Measurements from ENCODE around the gene HSP90AB1.
A peak's percentile ranks its signal among the peaks of the same experiment; 100 is the strongest.

Gene HSP90AB1

DNA sequence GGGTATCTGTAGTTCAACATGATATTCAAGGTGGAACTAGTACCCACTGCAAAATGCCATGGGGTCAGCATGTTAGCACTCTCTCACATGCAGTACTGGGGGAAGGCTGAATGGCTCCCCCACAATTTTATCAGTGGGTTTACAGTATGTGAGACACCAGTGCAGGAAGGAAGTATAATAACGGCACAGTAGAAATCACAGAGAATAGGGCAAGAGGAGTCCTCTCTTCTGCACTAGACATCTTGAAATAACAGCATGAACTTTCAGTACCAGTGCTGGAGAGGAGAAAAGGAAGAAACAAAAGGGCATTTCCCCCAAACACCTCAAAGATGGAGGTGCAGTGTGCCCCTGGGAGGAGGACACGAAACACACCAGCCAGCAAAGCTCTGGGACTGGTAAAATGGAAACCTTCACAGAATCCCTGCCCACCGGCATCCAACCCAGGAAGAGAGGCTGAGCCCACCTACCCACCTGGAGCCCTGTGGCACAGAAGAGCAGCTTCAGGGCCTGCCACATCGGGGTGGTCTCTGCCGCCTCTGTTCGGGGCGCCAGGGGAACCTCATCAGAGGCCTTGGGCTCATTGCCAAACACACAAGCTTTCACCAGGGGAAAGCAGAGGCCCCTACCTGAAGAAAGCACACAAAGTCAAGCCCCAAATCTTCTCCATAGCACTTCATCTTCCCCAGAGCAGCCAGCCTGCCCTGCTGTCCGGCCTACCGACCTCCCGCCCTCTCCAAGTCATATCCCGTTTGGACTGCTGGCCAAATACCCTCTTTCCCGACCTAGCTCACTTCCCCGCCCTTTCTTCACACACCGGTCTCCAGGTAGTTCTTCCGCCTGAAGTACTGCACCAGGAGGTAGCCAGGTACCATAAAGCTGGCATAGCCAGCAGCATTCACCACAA is 9.2 kb downstream of the HSP90AB1 start:
- DNase-seq, result no peak

DNA sequence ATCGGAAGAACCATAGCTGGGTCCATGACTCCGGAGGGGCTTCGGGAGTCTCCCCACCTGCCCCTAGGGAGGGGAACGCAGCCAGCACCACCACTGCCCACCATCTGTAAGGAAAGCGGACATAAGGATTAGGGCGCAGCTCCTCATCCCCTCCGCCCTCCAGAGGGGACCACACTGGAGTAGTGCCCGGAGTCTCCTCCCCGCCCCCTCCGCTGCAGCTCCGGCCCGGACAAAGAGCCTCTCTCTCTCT is 9.8 kb downstream of the HSP90AB1 start:
- DNase-seq, result no peak

DNA sequence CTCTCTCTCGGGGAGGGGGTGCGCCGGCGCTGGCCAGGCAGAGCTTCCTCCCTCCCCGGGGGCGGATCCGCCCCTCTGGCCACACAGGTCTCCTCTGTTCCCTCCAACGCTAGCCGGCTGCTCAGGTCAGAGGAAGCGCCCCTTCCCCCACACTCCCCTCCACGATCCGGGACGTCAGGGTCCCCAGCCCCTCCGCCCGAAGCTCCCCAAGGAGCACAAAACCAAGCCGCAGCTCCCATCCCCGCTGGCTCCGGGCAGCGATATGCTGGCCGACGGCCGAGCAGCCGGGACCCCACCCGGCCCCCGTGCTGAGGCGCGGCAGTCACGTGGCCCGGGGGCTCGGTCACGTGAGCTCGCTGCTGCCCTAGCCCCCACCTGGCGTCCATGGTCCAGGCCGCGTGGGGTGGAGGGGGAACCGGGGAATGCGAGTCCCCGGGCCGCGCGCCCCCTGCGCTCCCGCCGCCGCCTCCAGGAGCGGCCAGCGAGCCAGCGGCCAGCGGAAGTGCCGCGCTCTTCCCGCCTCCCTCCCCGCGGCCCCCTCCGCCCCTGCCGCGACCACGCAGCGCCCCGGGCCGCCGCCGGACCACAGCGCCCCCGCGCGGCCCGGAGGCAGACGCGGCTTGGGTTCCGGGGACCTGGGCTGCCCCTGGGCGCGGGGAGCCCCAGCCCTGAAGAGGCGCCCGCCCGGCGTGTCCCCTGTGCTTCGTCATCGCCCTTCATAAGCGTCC is 10.3 kb downstream of the HSP90AB1 start, which contains the start of gene SLC35B2:
Gene SLC35B2, minus strand, starts transcription at position 504 of the 728 bp plus-strand sequence. Its CDS starts 118 bp downstream, at position 386.
- peak; percentile 51 to 82 for DNase-seq

DNA sequence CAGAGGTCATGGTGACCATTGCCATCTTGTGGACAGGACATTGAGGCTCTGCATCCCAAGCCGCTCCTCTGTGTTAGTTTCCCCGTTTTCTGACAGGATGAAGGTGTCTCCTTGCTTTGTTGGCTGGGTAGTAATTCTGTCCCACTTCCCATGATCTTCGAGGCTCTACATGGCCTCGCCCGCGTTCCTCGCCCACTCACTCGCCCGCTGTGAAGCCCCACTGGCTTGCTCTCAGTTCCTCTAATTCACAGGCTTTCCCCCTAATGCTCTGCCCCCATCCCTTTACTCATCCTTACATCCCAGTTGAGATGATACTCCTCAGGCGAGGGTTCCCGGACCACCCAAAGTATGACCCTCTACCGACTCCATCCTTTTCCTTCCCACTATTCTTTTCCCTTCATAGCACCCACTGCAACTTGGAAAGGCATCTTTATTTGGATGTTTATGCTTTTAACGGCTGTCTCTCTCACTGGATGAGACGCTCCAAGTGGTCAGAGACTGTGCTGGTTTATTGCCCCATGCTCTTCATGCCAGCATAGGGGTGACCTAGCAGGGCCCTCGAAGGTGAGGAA is 10.9 kb downstream of the HSP90AB1 start:
- no peak for DNase-seq

DNA sequence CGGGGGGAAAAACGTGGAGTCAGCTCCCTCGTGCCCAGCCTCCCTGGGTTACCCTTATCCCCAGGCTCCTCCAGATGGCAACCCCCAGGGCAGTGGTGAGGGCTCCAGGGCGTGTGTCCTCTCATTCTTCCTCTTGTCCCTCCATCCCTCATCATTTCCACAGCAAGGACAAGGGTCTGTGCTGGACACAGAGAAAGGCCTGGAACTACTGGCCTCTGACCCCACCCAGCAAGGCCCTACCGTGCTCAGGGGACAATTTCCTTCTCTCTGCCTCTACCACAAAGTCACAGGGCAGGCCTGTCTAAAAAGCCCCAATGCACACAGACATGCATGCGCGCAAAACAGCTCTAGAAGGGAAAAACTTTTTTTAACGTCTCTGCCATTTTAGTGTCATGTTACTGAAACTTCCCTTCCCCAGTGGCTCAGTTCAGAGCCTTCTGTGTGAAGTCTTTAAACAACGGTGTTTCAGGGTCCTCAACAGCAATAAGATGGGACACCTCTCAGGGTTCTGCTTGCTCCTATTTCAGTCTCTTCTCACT is 11.5 kb downstream of the HSP90AB1 start:
- DNase-seq, result no peak

DNA sequence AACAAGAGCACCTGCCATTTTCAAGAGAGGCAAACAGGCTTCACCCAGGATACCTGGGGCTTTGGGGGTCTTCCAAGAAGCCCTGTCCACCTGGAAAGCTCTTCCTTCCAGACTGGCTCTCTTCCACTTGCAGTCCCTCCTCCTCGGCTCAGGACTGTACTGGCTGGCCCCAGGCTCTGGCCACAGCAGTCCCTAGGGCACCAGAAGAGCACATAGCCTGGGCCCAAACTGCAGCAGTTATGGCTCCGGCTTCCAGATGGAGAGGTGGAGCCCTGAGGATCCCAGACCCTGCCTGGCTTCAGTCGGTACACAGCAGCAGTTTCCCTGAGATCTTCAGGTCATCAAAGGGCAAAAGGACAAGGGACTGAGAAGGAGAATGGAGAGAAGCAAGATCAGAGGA is 12.0 kb downstream of the HSP90AB1 start:
- no peak for DNase-seq

DNA sequence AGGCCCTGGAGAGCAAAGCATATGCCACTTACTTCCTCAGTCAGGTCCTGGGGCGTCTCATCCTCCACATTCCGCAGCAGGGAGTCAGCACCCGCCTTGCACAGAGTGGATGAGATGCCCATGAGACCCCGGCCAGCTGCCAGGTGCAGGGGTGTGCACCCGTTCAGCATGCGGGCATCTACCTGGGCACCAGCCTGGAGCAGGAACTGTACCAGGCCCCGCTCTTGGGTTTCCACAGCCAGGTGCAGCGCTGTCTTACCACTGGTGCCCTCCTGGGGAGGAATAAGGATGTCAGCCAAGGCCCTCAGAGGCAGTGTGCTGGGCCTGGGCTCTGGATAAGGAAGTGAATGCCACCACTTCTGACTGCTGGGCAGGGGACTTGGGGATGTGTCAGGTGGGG is 13.1 kb downstream of the HSP90AB1 start:
- no peak for DNase-seq

DNA sequence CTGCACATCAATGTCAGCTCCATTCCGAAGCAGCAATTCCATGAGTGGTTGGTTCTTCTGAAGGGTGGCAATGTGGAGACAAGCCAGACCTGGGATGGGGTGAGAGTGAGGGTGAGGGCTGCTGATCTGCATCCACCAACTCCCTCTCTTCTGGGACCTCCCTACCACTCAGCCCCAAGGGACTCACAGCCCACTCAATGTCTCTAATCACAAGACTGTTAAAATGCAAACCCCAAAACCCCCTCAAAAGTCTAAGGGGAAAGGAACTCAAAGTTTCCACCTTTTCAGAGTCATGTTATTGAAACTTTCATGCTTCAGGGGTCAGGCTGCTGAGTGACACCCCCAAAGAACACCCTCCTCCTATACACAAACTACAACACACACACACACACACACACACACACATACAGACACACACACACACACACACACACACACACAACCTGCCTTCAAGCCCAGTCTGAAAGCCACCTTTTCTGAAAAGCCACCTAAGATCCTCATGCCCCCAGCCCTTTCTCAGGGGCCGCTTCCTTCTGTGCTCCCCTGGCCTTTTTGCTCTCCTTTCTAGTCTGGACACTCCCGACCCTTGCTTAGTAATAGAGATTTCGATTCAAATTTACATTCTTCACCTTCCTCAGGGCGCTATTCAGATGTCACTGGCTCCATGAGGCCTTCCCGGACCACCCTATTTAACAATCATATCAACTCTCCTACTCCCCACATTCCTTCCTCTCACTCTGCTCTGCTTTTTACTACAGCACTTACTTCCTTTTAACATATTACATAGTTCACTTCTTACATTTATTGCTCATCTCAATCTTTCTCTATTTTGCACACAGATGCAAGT is 13.8 kb downstream of the HSP90AB1 start:
- DNase-seq, result no peak

DNA sequence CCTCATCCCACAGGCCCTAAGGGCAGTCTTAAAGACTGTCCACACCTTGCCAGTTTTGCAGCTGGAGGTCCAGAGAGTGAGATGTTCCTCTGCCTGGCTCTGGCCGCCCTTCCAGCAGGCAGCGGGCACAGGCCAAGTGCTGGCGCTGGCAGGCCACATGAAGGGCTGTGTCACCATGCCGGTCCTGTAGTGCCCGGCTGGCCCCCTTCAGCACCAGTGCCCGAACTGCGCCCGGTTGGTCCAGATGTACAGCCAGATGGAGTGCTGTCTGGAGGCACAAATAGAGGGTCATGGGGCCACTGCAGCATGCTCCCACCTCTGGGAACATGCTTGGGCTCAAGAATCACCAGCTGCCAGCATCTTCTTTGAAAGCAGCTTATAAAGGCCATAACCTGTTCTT is 14.7 kb downstream of the HSP90AB1 start:
- DNase-seq, result no peak

DNA sequence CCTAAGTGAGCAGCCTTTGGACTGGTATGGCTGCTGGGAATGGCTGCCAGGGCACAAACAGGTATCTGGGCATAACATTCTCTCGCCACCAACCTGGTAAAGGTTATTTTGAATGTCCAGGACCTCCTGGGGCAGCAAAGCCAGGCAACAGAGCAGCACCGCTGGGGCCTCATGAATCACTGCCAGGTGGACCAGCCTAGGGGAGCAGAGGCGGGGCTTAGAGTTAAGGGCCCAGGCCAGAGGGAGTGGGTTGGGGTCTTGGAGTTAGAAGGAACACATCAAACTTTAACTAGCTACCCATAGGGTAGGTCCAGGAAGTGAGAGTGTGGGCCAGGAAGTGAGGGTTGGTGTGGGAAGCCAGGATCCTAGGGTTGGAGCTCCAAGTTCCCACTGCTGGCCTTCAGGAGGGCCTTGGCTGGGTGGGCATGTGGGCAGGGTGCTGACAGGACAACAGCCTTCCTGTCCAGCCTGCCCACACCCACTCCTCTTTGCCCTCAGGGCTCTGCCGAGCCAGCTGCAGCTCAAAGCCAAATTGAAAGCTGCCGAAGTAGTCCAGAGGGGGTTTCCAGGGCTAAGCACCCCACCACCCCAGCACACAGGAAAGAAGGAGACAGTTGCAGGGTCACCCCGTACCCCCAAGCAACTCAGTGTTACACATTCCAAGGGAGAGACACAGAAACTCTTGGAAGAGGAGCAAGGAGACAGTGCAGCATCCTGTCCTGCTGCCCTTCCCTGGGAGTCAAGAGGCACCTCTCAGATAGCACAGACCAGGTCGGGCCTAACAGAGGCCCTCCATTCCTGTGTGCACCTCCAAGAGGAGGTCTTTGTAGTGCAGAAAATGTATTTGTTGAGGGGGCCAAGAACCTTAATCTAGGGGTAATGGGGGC is 15.8 kb downstream of the HSP90AB1 start:
- DNase-seq, result no peak

DNA sequence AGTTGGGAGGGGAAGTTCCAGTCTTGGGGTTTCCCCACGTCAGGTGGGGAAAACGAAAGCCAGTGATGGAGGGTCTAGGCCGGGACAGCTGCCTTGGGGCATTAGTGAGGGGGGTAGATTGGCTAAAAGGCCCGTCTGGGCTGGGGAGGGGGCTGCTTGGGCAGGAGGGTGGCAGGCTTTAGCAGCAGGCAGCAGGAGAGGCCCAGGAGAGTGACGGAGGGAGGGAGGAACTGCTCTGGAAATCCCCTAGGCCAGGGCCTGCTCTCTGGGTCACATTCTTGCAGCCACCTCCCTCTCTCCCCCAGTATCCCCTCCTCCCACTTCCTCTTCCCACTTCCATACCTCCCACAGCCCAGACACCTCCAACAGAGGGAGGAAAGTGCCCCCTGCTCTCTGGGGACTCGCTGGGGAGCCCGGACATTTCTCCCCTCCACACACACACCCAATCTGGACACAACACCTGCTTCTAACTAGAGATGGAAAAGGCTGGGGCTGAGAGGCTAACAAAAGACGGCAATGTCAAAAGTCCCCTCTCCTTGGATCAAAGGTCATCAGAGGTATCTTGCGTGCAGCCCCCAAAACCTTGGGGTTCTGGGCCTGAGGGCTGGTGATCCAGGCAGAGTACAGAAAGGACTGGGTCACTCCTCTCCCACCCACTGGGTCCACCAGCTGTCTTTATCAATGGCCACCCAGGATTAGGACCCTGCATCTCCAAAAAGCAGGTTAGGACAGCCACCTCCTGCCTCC is 16.6 kb downstream of the HSP90AB1 start:
- DNase-seq, result peak in 1 of 2 experiments; percentile 35

DNA sequence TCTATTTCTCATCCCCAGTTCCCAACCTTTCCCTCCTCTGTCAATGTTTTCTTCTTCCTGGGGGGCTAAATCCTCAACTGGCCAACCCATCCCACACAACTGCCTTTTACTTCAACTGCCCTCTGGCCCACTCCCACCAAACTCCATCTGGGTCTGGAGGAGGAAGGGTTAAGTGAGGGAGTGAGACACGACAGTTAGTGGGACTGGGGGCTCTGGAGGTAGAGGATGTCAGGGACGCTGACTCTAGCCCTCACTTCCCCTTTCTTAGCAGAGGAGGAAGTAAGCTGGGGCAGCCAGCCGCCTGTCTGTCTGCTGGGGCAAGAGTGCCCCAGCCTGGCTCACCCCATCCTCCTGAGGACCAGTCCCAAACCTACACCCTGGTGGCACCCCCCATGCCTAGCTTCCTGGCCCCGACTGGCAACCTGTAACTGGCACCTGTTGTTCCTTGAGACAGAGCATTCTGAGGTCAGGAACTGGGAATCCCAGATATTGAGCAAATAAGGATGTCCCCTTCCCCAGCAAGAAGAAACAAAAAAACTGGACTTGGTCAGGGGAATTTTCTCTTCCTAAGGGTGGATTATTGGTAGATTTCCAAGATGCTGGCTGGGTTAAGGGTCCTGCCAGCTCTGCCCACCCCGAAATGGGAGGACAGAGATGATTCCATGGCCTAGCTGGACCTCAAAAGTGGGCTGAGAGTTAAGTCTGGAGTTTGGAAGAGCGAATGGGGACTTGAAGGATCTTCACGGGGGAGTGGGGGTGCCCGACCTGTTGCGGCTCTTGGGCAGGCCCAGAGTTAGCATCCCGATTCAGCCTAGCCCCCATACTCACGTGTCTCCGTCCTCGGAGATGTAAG is 17.5 kb downstream of the HSP90AB1 start:
- no peak for DNase-seq

DNA sequence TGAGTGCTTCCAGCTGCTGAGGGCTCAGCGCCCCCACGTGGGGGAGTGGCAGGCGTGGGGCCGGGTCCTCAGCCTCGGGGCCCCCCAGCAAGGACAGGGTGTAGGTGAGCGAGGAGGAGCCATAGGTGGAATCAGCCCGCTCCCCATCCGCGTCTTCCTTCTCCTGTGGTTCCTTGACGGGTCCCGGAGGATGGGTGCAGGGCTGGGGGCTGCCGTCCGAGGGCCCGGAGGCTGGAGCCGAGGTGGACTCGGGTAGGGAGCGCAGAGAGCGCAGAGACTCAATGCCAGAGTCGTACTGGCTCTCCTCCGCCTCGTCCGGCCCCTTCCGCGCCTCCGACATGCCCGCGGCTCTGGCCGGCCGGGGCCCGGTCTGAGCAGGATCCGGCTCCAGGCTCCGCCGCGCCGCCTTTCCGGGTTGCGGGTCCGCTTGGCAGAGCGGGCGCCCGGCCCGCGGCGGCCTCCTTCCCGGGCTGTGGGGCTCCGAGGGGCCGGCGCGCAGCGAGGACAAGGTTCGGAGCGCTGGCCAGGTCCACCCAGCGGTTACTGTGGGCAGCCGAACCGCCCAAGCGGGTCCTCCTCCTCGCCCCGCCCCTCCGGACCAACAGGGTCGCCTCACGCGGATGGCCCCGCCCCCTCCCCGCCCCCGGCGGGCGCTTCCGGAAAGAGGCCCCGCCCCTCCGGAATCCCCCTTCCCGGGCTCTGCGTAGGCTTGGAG is 18.3 kb downstream of the HSP90AB1 start, which contains the start of gene NFKBIE:
Gene NFKBIE, minus strand, starts transcription at position 545 of the 715 bp plus-strand sequence. Its CDS starts 205 bp downstream, at position 340.
- peak; percentile 83 to 84 for DNase-seq

DNA sequence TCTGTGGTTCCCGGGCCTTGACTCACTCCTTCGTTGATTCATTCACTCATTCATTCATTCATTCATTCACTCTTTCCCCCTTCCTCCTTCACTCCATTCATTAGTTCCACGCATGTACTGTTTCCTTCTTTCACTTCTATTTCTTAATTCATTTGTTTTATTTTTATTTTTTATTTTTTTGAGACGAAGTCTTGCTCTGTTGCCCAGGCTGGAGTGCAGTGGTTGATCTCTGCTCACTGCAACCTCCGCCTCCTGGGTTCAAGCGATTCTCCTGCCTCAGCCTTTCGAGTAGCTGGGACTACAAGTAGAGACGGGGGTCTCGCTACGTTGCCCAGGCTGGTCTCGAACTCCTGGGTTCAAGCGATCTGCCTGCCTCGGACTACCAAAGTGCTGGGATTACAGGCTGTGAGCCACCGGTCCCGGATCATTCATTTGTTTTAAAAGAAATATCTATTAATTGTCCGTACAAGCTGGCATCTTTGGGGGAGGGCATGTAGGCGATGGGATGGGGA is 18.9 kb downstream of the HSP90AB1 start:
- no peak for DNase-seq

DNA sequence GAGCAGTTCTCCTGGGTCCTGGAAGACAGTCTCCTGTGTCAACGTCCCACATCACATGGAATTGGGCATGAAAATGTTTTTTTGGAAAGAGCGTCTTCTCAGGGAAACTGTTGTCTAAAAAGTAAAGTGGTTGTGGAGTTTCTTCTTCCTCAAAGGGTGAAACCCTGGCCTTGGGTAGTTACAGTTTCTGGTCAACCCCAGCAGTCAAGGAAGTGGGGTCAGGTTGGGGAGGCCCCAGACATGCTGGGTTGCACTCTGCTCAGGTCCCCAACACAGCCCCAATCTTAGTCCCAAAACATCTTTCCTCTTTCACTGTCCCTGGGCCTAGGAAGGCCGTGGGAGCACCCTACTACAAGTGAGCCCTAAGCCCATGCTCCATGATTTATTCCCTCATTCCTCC is 19.4 kb downstream of the HSP90AB1 start:
- DNase-seq, result no peak

DNA sequence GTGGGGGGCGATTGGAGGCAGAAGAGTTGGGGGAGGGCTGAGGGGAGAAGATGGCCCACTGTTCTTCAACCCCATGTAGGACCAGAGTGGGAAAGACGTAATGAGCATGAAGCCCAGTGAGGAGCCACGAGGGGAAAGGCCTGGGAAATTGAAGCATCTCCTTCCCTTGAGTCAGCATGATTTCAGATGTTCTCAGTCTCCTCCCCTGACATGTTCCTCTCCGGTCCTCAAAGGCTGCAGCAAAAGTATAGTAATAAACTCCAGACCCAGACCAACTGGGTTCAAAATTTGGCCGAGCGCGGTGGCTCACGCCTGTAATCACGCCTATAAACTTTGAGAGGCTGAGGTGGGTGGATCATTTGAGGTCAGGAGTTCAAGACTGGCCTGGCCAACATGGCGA is 20.4 kb downstream of the HSP90AB1 start:
- no peak for DNase-seq

DNA sequence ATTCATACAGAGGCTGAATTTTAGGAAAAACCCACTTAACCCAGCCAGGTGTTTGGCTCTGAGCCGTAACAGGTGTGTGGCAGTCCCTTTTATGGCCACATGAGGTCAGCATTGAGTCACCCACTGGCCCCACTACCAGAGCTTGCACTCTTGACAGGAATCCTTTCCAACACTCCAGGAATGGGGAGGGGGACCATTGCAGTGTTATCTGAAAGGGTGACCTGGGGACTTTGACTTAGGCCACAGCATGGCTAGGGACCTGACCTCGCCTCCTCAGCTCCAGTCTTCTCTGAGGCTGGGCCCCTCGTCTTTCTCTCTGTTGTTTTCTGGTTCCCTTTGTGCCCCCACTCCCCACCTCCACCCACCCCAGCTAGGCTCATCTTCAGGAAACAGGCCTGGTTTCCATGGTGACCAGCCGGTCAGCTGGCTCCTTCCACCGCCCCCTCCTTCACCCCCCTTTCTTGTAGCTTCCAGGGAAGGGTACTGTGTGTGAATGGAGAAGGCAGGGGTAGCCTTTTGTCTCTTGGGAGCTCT is 21.3 kb downstream of the HSP90AB1 start:
- DNase-seq, result peak in 1 of 2 experiments; percentile 42

DNA sequence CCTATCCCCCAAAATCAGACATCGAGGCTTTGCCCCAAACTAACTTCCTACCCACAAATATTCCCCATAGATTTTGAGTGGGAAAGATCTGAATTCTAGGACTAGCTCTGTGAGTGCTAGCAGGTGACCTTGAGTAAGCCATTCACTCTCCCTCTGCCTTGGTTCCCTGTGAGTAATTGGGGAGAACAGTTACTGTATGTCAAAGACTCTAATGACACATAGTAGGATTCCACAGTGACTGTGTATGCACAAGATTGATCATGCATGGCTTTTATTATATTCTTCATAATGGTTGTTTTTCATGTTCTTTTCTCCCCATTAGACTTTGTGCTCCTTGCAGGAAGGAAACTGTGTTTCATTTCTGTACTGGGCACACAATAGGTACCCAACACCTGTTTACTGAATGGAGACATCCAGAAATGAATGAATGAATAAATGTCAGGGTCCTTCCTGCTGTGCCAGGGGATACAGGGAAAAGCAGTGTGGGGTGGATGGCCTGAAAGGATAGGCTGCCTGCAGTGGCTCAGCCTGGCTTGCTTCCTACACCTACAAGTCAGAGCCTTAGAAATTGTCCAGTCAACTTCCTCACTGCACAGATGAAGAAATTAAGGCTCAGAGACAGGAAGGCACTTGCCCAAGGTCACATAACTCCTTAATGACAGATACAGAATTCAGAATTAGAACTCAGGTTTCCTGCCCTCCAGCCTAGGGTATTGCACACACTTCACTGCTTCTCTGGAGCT is 22.4 kb downstream of the HSP90AB1 start:
- DNase-seq, result peak in 1 of 2 experiments; percentile 31
